ENCODE data around the gene ZNF804A.

GRCh38 chr2:184835398-184835715 is 237.0 kb downstream of the ZNF804A start:
- TF ChIP-seq, protein P1, sequence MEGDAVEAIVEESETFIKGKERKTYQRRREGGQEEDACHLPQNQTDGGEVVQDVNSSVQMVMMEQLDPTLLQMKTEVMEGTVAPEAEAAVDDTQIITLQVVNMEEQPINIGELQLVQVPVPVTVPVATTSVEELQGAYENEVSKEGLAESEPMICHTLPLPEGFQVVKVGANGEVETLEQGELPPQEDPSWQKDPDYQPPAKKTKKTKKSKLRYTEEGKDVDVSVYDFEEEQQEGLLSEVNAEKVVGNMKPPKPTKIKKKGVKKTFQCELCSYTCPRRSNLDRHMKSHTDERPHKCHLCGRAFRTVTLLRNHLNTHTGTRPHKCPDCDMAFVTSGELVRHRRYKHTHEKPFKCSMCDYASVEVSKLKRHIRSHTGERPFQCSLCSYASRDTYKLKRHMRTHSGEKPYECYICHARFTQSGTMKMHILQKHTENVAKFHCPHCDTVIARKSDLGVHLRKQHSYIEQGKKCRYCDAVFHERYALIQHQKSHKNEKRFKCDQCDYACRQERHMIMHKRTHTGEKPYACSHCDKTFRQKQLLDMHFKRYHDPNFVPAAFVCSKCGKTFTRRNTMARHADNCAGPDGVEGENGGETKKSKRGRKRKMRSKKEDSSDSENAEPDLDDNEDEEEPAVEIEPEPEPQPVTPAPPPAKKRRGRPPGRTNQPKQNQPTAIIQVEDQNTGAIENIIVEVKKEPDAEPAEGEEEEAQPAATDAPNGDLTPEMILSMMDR (IDR thresholded peaks at IDR 0.05; ENCODE audit: low read depth, low read length, poor library complexity, severe bottlenecking): no peak
- TF ChIP-seq EZH2phosphoT487 (IDR thresholded peaks at IDR 0.05; ENCODE audit: borderline replicate concordance, low read length): no peak
